Measurements from ENCODE around the gene IL22RA1. TPM values are rescaled to one million over a fixed set of nuclear protein-coding genes. Genes with fewer than 3 reads are reported as not detected.

IL22RA1 gene
- total RNA-seq, 1 donor from 2014 or later, result 0.83 TPM

DNA sequence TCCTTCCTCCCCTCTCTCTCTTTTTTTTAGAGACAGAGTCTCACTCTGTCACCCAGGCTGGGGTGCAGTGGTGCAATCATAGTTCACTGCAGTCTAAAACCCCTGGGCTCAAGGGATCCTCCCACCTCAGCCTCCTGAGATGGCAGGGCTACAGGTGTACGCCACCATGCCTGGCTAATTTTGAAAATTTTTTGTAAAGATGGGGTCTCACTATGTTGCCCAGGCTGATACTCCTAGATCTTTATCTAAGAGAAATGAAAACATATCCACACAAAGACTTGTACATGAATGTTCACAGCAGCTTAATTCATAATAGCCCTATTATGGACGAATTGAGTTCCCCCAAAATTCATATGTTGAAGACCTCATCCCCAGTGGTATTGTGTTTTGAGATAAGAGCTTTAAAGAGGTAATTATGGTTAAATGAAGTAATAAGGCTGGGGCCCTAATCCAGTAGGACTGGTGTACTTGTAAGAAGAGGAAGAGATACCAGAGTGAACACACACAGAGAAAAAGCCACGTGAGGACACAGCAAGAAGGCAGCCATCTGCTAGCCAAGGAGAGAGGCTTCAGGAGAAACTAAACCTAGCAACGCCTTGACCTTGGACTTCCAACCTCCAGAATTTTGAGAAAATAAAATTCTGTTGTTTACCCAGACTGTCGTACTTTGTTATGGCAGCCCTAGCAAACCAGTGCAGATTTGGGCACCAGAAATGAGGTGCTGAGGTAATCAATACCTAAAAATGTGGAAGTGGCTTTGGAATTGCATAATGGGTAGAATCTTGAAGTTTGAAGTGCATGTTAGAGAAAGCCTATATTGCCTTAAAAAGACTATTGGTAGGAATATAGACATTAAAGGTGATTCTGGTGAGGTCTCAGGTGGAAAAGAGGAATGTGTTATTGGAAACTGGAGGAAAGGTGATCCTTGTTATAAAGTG is 31.0 kb upstream of the IL22RA1 start:
- intact Hi-C loops (cut with DNase I), result no loop called here
- no peak overlapping the region for H3K4me3 ChIP-seq
- no peak for DNase-seq
- ATAC-seq, result no peak
- H3K9me3 ChIP-seq, result no peaks in the 10 kb centered on the region
- TF ChIP-seq, protein P1, sequence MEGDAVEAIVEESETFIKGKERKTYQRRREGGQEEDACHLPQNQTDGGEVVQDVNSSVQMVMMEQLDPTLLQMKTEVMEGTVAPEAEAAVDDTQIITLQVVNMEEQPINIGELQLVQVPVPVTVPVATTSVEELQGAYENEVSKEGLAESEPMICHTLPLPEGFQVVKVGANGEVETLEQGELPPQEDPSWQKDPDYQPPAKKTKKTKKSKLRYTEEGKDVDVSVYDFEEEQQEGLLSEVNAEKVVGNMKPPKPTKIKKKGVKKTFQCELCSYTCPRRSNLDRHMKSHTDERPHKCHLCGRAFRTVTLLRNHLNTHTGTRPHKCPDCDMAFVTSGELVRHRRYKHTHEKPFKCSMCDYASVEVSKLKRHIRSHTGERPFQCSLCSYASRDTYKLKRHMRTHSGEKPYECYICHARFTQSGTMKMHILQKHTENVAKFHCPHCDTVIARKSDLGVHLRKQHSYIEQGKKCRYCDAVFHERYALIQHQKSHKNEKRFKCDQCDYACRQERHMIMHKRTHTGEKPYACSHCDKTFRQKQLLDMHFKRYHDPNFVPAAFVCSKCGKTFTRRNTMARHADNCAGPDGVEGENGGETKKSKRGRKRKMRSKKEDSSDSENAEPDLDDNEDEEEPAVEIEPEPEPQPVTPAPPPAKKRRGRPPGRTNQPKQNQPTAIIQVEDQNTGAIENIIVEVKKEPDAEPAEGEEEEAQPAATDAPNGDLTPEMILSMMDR (IDR thresholded peaks at IDR 0.05), result no peak
- H3K36me3 ChIP-seq, result no peaks in the 10 kb centered on the region
- H3K27ac ChIP-seq, result no peak overlapping the region
- H3K4me1 ChIP-seq, result no peaks in the 10 kb centered on the region
- H3K27me3 ChIP-seq (ENCODE audit: low read depth), result no peaks in the 10 kb centered on the region

DNA sequence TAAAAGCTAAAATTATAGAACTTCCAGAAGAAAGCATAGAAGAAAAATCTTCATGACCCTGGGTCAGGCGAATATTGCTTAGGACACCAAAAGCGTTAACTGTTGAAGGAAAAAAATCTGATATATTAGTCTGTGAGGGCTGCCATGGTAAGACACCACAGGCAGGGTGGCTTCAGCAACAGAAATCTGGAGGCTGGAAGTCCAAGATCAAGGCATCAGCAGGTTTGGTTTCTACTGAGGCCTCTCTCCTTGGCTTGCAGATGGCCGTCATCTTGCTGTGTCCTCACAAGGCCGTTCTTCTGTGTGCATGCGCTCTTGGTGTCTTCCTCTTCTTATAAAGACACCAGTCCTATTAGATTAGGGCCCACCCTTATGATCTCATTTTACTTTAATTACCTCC is 29.7 kb upstream of the IL22RA1 start:
- ATAC-seq (no peak), DNase-seq (no peak)
- intact Hi-C loops (cut with DNase I), result no loop called here
- H3K36me3 ChIP-seq, result no peaks in the 10 kb centered on the region
- no peaks in the 10 kb centered on the region for H3K27me3 ChIP-seq (ENCODE audit: low read depth)
- H3K4me1 ChIP-seq, result no peaks in the 10 kb centered on the region
- H3K27ac ChIP-seq, result no peak overlapping the region
- no peaks in the 10 kb centered on the region for H3K9me3 ChIP-seq
- no peak overlapping the region for H3K4me3 ChIP-seq
- TF ChIP-seq, protein P1 (IDR thresholded peaks at IDR 0.05), result no peak

DNA sequence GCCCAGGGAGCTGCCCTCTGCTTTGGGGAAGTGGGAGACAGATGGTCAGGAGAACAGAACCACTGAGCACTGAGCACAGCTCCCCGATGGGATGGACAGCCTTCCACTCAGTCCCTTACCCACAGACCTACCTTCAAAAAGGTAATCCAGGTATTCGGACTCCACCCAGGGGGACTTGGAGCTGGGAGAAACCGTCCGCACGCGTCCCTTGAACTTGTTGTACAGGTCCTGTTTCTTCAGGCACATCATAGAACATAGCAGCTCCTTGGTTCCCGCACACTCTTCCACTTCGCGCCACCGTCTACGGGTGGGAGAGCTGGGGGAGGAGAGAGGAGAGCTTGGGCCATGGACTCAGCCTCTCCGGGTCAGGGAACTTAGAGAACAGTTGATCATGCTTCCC is 26.3 kb upstream of the IL22RA1 start:
- no peak overlapping the region for H3K27ac ChIP-seq
- ATAC-seq, result no peak
- H3K27me3 ChIP-seq (ENCODE audit: low read depth), result no peaks in the 10 kb centered on the region
- no peaks in the 10 kb centered on the region for H3K9me3 ChIP-seq
- H3K4me1 ChIP-seq, result no peaks in the 10 kb centered on the region
- intact Hi-C loops (cut with DNase I), result no loop called here
- no peak for DNase-seq
- TF ChIP-seq, protein P1 (IDR thresholded peaks at IDR 0.05), result no peak
- no peak overlapping the region for H3K4me3 ChIP-seq
- H3K36me3 ChIP-seq, result no peaks in the 10 kb centered on the region

DNA sequence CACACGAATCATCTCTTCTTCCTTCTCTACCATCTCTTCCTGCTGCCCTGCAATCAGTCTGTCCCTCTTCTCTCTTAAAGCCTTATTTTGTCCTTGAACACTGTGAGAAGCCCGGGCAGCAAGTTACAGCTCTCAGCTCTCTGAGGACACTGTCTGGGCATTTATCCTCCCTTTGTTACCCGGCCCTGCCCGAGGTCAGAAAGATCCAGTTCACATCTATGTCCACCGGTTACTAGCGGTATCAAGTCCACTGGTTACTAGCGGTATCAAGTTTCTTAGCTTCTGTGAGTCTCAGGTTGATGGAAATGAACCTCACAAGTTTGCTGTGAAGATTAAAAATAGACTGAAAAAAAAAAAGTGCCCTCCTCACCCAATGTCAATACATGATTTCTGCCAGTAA is 25.3 kb upstream of the IL22RA1 start:
- intact Hi-C loops (cut with DNase I), result no loop called here
- DNase-seq (no peak), ATAC-seq (no peak)
- H3K36me3 ChIP-seq, result no peaks in the 10 kb centered on the region
- no peak overlapping the region for H3K4me3 ChIP-seq
- TF ChIP-seq, protein P1 (IDR thresholded peaks at IDR 0.05), result no peak
- no peaks in the 10 kb centered on the region for H3K9me3 ChIP-seq
- no peaks in the 10 kb centered on the region for H3K27me3 ChIP-seq (ENCODE audit: low read depth)
- H3K27ac ChIP-seq, result no peak overlapping the region
- H3K4me1 ChIP-seq, result no peaks in the 10 kb centered on the region

DNA sequence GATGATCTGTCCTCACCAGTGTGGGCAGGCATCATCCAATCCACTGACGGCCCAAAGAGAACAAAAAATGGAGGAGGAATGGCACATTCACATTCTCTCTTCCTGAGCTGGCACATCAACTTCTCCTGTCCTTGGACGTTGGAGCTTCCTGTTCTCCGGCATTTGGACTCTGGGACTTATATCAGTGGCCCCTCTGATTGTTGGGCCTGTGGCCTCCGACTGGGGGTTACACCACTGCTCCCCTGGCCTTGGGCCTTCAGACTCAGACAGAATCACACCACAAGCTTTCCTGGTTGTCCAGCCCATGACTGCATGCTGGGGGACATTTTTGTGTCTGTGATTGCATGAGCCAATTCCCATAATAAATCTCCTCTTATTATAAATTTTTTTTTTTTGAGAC is 24.1 kb upstream of the IL22RA1 start:
- DNase-seq (no peak), ATAC-seq (no peak)
- no peaks in the 10 kb centered on the region for H3K27me3 ChIP-seq (ENCODE audit: low read depth)
- no peak overlapping the region for H3K4me3 ChIP-seq
- intact Hi-C loops (cut with DNase I), result no loop called here
- H3K36me3 ChIP-seq, result no peaks in the 10 kb centered on the region
- no peaks in the 10 kb centered on the region for H3K4me1 ChIP-seq
- H3K9me3 ChIP-seq, result no peaks in the 10 kb centered on the region
- TF ChIP-seq, protein P1 (IDR thresholded peaks at IDR 0.05), result no peak
- H3K27ac ChIP-seq, result no peak overlapping the region

Measured in lower lobe of right lung (tissue), 2 donors.